Muscle of back (tissue), 11 donors: ENCODE data around the gene LRRN4CL. TPM values are rescaled to one million over a fixed set of nuclear protein-coding genes. Genes with fewer than 3 reads are reported as not detected.
"Not testable (repeated sequence)": the region's sequence is repeated elsewhere in the genome, so short reads cannot be mapped to it uniquely, and the experiment has no call there.

Source experiments
- DNase-seq, 3 donors: peaks; one replicate each; pipeline versions ENCODE4 v3.0.0 to v3.0.0-alpha.2; 2013
- polyA plus RNA-seq, 10 donors: library from polyadenylated mRNA; unstranded; fragments of 120-200 nt; gene quantifications; one replicate each; pipeline ENCODE4 v1.2.1, GENCODE V29; 2013; ENCODE audit not compliant: insufficient read length in 10 of 10

Gene LRRN4CL
- polyA plus RNA-seq, 10 donors: 12.8 to 31.1 (median 20.4) TPM

- no peak for DNase-seq
Measured at GRCh38 chr11:62712276-62712812, 23.0 kb upstream of the LRRN4CL start.

GRCh38 chr11:62710001-62710345 lies 20.6 kb upstream of the LRRN4CL start:
- DNase-seq: no peak

DNA sequence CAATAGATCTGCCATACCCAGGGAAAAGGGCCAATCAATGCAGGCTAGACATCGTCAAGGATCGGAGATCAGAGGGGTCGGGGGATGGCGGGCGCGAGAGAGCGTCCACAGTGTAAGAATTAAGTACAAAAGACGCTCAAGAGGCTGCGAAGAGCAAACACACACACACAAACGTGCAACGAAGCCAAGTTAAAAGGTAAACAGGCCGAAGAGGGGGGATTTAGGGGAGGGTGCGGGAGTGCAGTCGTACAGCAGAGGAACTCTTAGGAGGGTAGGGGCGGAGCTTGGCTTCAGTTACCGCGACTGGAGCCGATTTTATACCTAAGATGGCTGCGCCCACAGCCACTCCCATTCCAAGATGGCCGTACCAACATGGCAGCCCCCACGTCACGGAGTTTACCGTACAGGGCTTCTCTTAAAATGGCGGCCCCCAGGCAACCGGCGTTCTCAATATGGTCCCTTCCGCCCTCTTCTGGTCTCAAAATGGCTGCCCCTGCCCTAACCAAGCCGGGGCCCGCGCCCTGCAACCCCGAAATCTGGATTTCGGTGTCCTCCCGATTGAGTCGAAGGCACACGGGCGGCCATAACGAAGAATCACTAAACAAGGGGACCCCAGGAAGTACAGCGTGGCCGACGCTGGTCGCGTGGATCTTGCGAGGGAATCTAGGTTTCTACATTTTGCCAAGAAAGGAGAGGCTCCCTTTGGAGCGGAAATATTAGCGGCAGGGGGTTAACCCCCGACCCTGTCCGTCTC lies 20.1 kb upstream of the LRRN4CL start:
- peak; percentile 98 to 99 (median 99) for DNase-seq

DNA sequence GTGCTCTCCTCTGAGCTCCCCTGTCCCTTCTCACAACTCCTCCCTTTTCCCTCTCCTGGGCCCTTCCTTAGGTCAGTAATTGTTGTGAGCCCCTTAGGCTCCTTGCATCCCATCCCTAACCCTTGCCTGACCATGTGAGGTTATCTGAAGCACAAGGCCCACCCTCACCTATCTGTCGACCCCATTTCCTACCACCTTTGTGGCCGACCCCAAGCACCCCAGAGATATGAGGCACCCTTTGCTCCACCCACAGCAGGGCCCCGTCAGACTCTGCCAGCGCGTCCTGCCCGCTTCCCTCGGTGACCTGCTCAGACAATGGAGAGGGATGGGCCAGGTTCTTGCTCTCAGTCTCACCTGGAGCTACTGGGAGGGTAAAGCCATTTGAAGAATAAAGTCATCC lies 19.5 kb upstream of the LRRN4CL start:
- no peak for DNase-seq

DNA sequence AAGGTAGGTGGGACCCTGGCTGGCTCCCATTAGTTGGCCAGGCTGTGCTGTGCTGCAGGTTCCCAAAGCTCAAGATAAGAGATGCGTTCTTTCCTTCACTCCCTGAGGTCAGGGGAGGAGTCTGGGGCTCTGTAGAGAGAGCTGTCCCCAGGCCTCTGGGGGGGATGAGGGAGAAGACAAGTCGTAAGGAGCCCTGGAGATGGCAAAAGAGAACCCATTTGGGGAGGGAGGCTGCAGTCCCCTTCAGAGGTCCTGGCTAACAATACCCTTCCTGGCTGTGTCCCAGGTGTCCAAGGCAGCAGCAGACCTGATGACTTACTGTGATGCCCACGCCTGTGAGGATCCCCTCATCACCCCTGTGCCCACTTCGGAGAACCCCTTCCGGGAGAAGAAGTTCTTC lies 19.1 kb upstream of the LRRN4CL start:
- DNase-seq: peak in 1 of 3 donors; percentile 21

DNA sequence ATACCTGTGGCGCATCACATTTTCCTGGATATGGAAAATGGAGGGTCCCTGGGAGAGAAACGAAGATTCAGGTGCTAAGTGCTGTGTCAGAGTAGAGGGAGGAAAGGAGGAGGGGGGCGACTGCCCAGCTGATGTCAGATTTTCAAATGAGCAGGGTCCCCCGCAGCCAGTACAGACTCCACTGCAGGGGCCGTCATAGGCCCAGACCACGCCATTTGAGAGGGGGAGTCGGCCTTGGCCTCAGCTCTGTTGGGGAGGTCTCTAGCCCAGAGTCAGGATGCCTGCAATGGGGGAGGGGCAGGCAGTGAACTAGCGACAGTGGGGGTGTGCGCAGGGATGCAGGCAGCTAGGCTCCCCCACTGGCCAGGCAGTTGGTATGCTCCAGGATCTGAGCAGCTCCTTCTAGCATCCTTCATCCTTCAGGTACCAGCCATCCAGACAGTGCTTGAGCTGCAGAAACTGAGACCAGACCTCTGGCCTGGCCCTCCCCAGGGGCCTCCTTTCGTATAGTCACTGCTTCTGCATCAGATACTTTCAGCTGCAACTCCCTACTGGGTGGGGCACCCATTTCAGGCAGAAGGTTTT lies 18.0 kb upstream of the LRRN4CL start, which contains the start of the genes BSCL2 and GNG3:
BSCL2 (minus strand) TSS at position 148 of the 585 bp plus-strand sequence. CDS start 229 bp downstream, outside the sequence.
GNG3 (plus strand) TSS at position 400 of the 585 bp plus-strand sequence. CDS start 620 bp downstream, outside the sequence.
- peak in 1 of 3 donors; percentile 35 for DNase-seq

GRCh38 chr11:62706850-62707247 lies 17.5 kb upstream of the LRRN4CL start:
- no peak for DNase-seq

DNA sequence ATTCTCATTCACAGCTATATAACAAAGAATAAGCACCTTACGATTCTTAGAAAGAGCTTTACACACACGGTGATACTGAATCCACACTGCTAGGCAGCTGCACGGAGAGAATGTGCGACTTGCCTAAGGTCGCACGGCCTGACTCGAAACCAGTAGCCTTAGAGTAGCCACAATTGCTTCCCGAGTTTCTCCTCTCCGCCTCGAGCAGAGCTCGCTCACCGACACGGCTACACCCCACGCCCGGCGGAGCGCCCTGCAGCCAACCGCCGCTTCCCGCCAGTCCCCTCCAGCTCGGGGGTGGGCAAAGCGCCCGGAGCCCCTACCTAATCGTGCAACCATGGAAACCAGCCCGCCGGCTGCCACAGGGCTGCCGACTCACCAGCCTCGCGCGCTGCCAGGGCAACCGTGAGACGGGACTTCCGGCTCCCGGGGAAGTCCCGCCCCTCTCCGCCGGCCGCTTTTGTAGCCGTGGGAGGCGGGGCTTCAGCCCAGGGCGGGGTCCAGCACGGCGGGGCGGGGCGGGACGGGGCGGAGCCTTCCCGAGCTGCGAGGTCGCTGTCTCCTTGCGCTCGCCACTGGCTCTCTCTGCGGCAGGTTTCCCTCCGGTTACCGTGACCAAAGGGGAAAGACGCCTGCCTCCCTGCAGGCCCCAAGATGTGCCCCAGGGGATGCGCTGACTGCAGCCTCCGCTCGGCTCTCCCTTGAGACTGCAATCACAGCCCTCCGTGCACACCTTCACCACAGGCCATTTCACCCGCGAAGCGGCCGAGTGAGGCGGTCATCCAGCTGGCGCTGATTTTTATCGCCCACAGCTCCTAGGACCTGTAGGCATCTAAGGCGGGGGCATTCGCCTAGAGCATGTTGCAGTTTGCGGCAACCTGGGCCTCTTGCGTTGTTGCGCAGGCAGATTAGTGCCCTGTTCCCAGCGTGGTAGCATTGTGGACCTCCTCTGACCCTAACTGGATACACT lies 16.8 kb upstream of the LRRN4CL start:
- DNase-seq: peak; percentile 91 to 96 (median 93)

GRCh38 chr11:62705413-62705812 lies 16.1 kb upstream of the LRRN4CL start:
- DNase-seq: no peak

DNA sequence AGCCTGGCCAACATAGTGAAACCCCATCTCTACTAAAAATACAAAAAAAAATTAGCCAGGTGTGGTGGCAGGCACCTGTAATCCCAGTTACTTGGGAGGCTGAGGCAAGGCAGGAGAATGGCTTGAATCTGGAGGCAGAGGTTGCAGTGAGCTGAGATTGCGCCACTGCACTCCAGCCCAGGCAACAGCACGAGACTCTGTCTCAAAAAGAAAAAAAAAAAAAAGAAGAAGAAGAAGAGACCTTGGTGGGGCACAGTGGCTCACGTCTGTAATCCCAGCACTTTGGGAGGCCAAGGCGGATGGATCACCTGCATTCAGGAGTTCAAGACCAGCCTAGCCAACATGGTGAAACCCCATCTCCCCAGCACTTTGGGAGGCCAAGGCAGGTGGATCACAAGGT lies 14.6 kb upstream of the LRRN4CL start:
- not testable (repeated sequence) for DNase-seq

DNA sequence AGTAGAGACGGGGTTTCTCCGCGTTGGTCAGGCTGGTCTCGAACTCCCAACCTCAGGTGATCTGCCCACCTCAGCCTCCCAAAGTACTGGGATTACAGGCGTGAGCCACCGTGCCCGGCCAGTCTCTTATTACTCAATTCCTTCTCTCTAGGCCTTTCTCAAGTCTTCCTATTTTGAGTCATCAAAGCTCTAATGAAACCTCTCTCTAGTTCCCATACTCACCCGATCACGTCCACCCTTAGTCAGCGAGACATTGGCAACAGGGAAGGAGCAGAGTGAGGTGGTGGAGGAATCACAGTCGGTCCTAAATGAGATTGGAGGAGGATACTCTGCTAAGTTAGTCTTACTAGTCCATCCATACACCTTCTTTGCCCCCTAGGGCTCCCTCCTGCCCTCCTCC lies 12.9 kb upstream of the LRRN4CL start:
- no peak for DNase-seq

GRCh38 chr11:62694455-62695167 lies 5.3 kb upstream of the LRRN4CL start:
- DNase-seq: peak; percentile 76 to 88 (median 84)

DNA sequence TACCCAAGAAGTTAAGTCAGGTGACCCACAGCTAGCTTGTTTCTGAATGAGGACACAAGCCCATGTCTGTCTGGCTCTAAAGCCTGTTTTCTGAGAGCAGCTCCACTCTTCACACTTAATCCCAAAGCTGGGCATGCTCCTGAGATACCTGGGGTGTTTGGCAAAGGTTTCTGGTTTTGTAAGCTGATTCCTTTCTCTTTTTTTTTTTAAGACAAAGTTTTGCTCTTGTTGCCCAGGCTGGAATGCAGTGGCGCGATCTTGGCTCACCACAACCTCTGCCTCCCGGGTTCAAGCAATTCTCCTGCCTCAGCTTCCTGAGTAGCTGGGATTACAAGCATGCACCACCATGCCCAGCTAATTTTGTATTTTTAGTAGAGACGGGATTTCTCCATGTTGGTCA lies 4.3 kb upstream of the LRRN4CL start:
- DNase-seq: not testable (repeated sequence)

DNA sequence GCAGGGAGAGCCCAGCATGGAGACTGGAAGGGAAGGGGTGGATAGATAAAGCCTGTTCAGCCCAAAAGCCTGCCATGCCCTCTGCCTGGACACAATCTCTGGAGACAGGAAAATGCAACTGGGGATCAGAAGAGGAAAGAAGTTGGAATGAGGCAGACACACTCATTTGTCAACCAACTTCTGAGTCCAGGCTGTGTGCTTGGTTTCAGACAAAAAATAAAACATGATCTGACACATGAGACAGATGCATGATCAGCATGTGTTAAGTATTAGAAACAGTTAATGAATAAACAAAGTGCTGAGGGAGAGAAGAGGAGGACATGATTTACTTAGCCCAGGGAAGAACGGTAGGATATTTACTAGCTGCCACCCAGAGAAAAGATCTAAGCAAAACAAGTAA lies 839 bp downstream of the LRRN4CL start:
- DNase-seq: peak in 1 of 3 donors; percentile 60

- peak in 1 of 3 donors; percentile 67 for DNase-seq
Measured at GRCh38 chr11:62687508-62688396, 1.6 kb downstream of the LRRN4CL start.

GRCh38 chr11:62682518-62682917 lies 6.8 kb downstream of the LRRN4CL start:
- DNase-seq: no peak

- DNase-seq: peak in 2 of 3 donors; percentile 61 to 80
Measured at GRCh38 chr11:62680825-62681240, 8.5 kb downstream of the LRRN4CL start.

DNA sequence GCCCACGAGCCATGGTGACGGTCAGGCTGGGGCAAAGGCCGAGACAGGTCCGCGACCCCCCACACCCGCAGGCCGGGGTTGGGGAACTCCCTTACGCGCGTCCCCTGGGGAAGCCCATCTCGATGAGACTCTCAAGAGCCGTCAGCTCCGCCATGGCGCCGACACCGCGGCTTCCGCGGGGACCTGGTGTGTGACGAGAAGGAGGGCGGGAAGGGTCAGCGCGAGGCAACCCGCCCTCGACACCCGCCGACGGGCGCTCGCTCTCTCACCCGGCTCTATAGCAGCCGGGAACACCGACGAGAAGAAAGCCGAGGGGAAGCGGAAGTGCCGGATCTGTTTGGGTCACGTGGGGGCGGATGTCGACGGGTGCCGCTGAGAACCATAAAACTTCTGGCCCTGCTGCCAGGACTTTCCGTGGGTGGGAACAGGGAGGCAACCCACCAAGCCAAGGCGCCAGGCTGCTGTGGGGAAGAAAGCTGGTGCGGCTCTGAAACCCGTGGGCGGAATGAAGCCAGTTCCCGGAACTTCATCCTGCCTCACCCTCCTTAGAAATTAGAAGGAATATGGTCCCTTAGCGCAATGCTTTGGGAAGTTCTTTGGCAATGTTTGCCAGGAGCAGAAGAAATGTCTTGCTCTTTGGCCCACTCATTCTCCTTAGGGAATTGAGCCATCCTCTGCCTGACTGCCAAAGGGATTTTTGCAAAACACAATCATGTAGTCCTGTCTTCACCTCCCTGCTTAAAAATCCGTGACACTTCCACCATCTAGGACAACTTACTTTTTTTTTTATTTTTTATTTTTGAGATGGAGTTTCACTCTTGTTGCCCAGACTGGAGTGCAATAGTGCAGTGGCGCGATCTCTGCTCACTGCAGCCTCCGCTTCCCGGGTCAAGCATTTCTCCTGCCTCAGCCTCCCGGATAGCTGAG lies 10.3 kb downstream of the LRRN4CL start, which contains the start of gene UBXN1:
UBXN1 (minus strand) TSS at position 304 of the 927 bp plus-strand sequence; CDS start at position 154, 150 bp downstream.
- DNase-seq: peak; percentile 88 to 97 (median 94)

GRCh38 chr11:62678433-62678769 lies 10.9 kb downstream of the LRRN4CL start:
- no peak for DNase-seq
